WI38 (cell line): Measurements from ENCODE around the gene DNASE1.

Experiments used
- H3K4me3 ChIP-seq: 2 replicates; pipeline ENCODE4 v1.5.1; 2011; ENCODE audit warnings: low read depth, mild to moderate bottlenecking, control low read depth, low read length
- CTCF ChIP-seq: IDR thresholded peaks from 2 replicates; pipeline ENCODE4 v1.5.1; 2012; ENCODE audit warnings: low read depth, mild to moderate bottlenecking, control low read depth, low read length

The DNASE1 gene

GRCh38 chr16:3691761-3692160 lies 37.3 kb downstream of the DNASE1 start:
- TF ChIP-seq CTCF, result no peak
- no peak overlapping the region for H3K4me3 ChIP-seq

GRCh38 chr16:3694051-3694450 lies 39.6 kb downstream of the DNASE1 start:
- no peak for TF ChIP-seq CTCF
- no peak overlapping the region for H3K4me3 ChIP-seq

GRCh38 chr16:3695610-3696369 lies 41.3 kb downstream of the DNASE1 start:
- no peak overlapping the region for H3K4me3 ChIP-seq
- no peak for TF ChIP-seq CTCF

- TF ChIP-seq CTCF, result no peak
- H3K4me3 ChIP-seq, result no peak overlapping the region
Observed at GRCh38 chr16:3696425-3697218, 42.1 kb downstream of the DNASE1 start.

- no peak for TF ChIP-seq CTCF
- no peak overlapping the region for H3K4me3 ChIP-seq
Observed at GRCh38 chr16:3698941-3699340, 44.5 kb downstream of the DNASE1 start.

- TF ChIP-seq CTCF, result no peak
- H3K4me3 ChIP-seq, result no peak overlapping the region
Observed at GRCh38 chr16:3701531-3701930, 47.0 kb downstream of the DNASE1 start.

GRCh38 chr16:3702082-3702481 lies 47.6 kb downstream of the DNASE1 start:
- TF ChIP-seq CTCF, result no peak
- H3K4me3 ChIP-seq, result no peak overlapping the region
